HEK293 (cell line): ENCODE measurements around the gene VPS11.

Source experiments
- CTCF ChIA-PET: fragments of 350-600 bp; formaldehyde crosslinking; extraction: SDS; loops from one replicate; lab custom pipeline; 2021; ENCODE audit warnings: antibody characterized with exemption; lab: Yijun Ruan, JAX
- POLR2A ChIA-PET: fragments of 300-600 bp; formaldehyde crosslinking; extraction: SDS; loops from one replicate; lab custom pipeline; 2020; ENCODE audit warnings: antibody characterized with exemption, inconsistent platforms; lab: Yijun Ruan, JAX
- H3K27ac ChIP-seq: fragments of 200-500 bp; sonication (Bioruptor generic); 2 replicates; pipeline ENCODE4 v1.5.1; 2014; ENCODE audit warnings: low read depth, low read length, control low read depth, inconsistent platforms; ENCODE audit errors: extremely low read depth
- H3K36me3 ChIP-seq, 2 experiments: fragments of 200-500 bp in 1 of 2; sonication (Bioruptor generic) in 1 of 2; 1 replicate in 1 of 2; 2 replicates in 1 of 2; pipeline ENCODE4 v1.5.1; 2014 to 2017; ENCODE audit warnings: inconsistent platforms in 2 of 2, low read length in 2 of 2; ENCODE audit not compliant: control insufficient read depth in 2 of 2, insufficient read depth in 1 of 2
- H3K4me1 ChIP-seq: fragments of 200-500 bp; sonication (Bioruptor generic); 2 replicates; pipeline ENCODE4 v1.5.1; 2014; ENCODE audit warnings: mild to moderate bottlenecking, low read length, inconsistent platforms; ENCODE audit not compliant: control insufficient read depth, insufficient read depth
- H3K4me3 ChIP-seq: 2 replicates; pipeline ENCODE4 v1.5.1; 2011; ENCODE audit warnings: low read depth, mild to moderate bottlenecking, control low read depth, low read length, moderate library complexity
- H3K9me3 ChIP-seq: fragments of 200-500 bp; sonication (Bioruptor generic); 2 replicates; pipeline ENCODE4 v1.5.1; 2014; ENCODE audit warnings: low read depth, low read length, inconsistent platforms; ENCODE audit not compliant: control insufficient read depth, insufficient read depth
- BCL11B ChIP-seq: fragments of 450-650 bp; formaldehyde crosslinking; IDR thresholded peaks from 2 replicates; pipeline ENCODE4 v1.5.1; 2016; ENCODE audit warnings: low read depth, missing biosample characterization, missing genetic modification characterization
- FEZF1 ChIP-seq: fragments of 450-650 bp; formaldehyde crosslinking; IDR thresholded peaks from 2 replicates; pipeline ENCODE4 v1.5.1; 2016; ENCODE audit warnings: missing biosample characterization, missing genetic modification characterization
- KLF8 ChIP-seq: fragments of 450-650 bp; formaldehyde crosslinking; IDR thresholded peaks from 2 replicates; pipeline ENCODE4 v1.5.1; 2016; ENCODE audit warnings: missing biosample characterization, missing genetic modification characterization
- SP2 ChIP-seq: fragments of 450-650 bp; formaldehyde crosslinking; IDR thresholded peaks from 2 replicates; pipeline ENCODE4 v1.5.1; 2016; ENCODE audit warnings: missing biosample characterization, missing genetic modification characterization
- YY1 ChIP-seq: fragments of 450-650 bp; formaldehyde crosslinking; IDR thresholded peaks from 2 replicates; pipeline ENCODE4 v1.5.1; 2018; ENCODE audit warnings: missing biosample characterization, missing genetic modification characterization
- ZBTB17 ChIP-seq: fragments of 450-650 bp; formaldehyde crosslinking; IDR thresholded peaks from 2 replicates; pipeline ENCODE4 v1.5.1; 2016; ENCODE audit warnings: missing biosample characterization, missing genetic modification characterization
- ZNF114 ChIP-seq: fragments of 450-650 bp; formaldehyde crosslinking; IDR thresholded peaks from 2 replicates; pipeline ENCODE4 v1.5.0; 2017; ENCODE audit warnings: missing biosample characterization, missing genetic modification characterization
- ZNF146 ChIP-seq: fragments of 450-650 bp; formaldehyde crosslinking; IDR thresholded peaks from 2 replicates; pipeline ENCODE4 v1.5.1; 2016; ENCODE audit warnings: missing biosample characterization, missing genetic modification characterization
- ZNF221 ChIP-seq: fragments of 450-650 bp; formaldehyde crosslinking; IDR thresholded peaks from 2 replicates; pipeline ENCODE4 v1.5.1; 2017; ENCODE audit warnings: missing biosample characterization, missing genetic modification characterization, borderline replicate concordance
- ZNF239 ChIP-seq: fragments of 450-650 bp; formaldehyde crosslinking; IDR thresholded peaks from 2 replicates; pipeline ENCODE4 v1.5.1; 2016; ENCODE audit warnings: missing biosample characterization, missing genetic modification characterization
- ZNF24 ChIP-seq: fragments of 450-650 bp; formaldehyde crosslinking; IDR thresholded peaks from 2 replicates; pipeline ENCODE4 v1.5.1; 2016; ENCODE audit warnings: missing biosample characterization, missing genetic modification characterization
- ZNF354C ChIP-seq: fragments of 450-650 bp; formaldehyde crosslinking; IDR thresholded peaks from 2 replicates; pipeline ENCODE4 v1.5.1; 2016; ENCODE audit warnings: missing biosample characterization, missing genetic modification characterization, low read depth, borderline replicate concordance
- ZNF394 ChIP-seq: fragments of 450-650 bp; formaldehyde crosslinking; IDR thresholded peaks from 2 replicates; pipeline ENCODE4 v1.5.1; 2016; ENCODE audit warnings: missing biosample characterization, missing genetic modification characterization, mild to moderate bottlenecking, moderate library complexity, borderline replicate concordance
- ZNF529 ChIP-seq: fragments of 450-650 bp; formaldehyde crosslinking; IDR thresholded peaks from 2 replicates; pipeline ENCODE4 v1.5.1; 2017; ENCODE audit warnings: missing genetic modification characterization, missing biosample characterization; ENCODE audit not compliant: insufficient replicate concordance
- ZNF548 ChIP-seq: fragments of 450-650 bp; formaldehyde crosslinking; IDR thresholded peaks from 2 replicates; pipeline ENCODE4 v1.5.1; 2016; ENCODE audit warnings: missing biosample characterization, missing genetic modification characterization
- ZNF561 ChIP-seq: fragments of 450-650 bp; IDR thresholded peaks from 2 replicates; pipeline ENCODE4 v1.5.1; 2018; ENCODE audit warnings: missing biosample characterization, missing genetic modification characterization, borderline replicate concordance
- ZNF600 ChIP-seq: fragments of 450-650 bp; formaldehyde crosslinking; IDR thresholded peaks from 2 replicates; pipeline ENCODE4 v1.5.1; 2016; ENCODE audit warnings: missing biosample characterization, missing genetic modification characterization
- ZNF610 ChIP-seq: fragments of 450-650 bp; formaldehyde crosslinking; IDR thresholded peaks from 2 replicates; pipeline ENCODE4 v1.5.1; 2016; ENCODE audit warnings: missing biosample characterization, missing genetic modification characterization, borderline replicate concordance
- ZNF707 ChIP-seq: fragments of 450-650 bp; formaldehyde crosslinking; IDR thresholded peaks from 2 replicates; pipeline ENCODE4 v1.5.1; 2016; ENCODE audit warnings: missing biosample characterization, missing genetic modification characterization
- ZNF76 ChIP-seq: fragments of 450-650 bp; formaldehyde crosslinking; IDR thresholded peaks from 2 replicates; pipeline ENCODE4; 2016; ENCODE audit warnings: low read depth, missing biosample characterization, missing genetic modification characterization, borderline replicate concordance
- ZNF843 ChIP-seq: fragments of 450-650 bp; formaldehyde crosslinking; IDR thresholded peaks from 2 replicates; pipeline ENCODE4 v1.5.1; 2016; ENCODE audit warnings: missing biosample characterization, missing genetic modification characterization
- ZXDB ChIP-seq: fragments of 450-650 bp; formaldehyde crosslinking; IDR thresholded peaks from 2 replicates; pipeline ENCODE4 v1.5.1; 2016; ENCODE audit warnings: missing biosample characterization, missing genetic modification characterization
- TF ChIP-seq, protein P1 (sequence below): sonication (generic); formaldehyde crosslinking; IDR thresholded peaks from 2 replicates; pipeline ENCODE4 v1.8.1; 2022; ENCODE audit warnings: mild to moderate bottlenecking, moderate library complexity, missing genetic modification reagents
- TF ChIP-seq, protein P2 (sequence below): fragments of 450-650 bp; formaldehyde crosslinking; IDR thresholded peaks from 2 replicates; pipeline ENCODE4 v1.5.1; 2016; ENCODE audit warnings: missing biosample characterization, missing genetic modification characterization, borderline replicate concordance
- TF ChIP-seq, protein P3 (sequence below): fragments of 450-650 bp; formaldehyde crosslinking; IDR thresholded peaks from 2 replicates; pipeline ENCODE4 v1.5.1; 2016; ENCODE audit warnings: missing biosample characterization, missing genetic modification characterization
- TF ChIP-seq, protein P4 (sequence below): fragments of 450-650 bp; formaldehyde crosslinking; IDR thresholded peaks from 2 replicates; pipeline ENCODE4 v1.5.1; 2016; ENCODE audit warnings: missing biosample characterization, missing genetic modification characterization
- TF ChIP-seq, protein P5 (sequence below): fragments of 450-650 bp; formaldehyde crosslinking; IDR thresholded peaks from 2 replicates; pipeline ENCODE4 v1.5.1; 2016; ENCODE audit warnings: missing biosample characterization, missing genetic modification characterization

VPS11 gene

DNA sequence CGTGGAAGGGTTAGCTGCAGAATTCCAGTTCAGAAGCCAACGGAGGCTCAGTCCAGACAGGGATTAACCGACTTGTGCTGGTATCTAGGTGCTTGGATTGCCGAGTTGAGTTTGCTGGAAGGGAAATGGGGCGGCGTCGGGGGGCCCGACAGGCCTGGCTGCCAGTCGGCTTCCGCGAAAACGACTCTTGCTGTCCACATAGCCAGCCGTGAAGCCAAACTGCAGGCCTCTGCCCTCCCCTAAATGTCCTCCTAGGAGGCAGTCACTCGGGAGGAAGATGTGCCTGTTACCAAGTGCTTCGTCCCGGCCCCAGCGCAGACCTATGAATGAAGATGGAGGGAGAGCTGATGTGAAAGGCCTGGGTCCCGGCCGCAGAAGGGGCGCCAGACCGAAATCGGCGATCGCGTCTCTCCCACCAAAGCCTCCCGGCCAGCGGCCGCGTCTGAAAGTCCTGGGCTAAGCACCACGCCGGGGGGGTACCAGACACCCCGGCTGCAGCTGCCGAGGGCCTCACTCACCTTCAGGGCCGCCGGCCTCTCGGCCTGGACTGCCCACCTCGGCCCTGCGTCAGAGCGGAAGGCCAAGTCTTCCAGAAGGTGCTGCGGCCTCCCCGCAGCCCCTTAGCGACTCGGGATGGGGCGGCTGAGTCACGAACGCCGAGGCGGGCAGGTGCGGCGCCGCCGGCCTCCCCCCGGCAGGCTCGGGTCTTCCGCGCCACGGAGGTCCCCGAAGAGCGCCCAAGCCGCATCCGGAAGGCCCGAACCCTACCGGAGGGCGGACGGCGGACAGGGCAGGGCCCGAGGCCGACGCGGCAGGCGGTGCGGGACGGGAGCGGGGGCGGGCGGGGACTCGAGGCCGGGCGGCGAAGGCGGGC, 26.6 kb downstream of the VPS11 start:
- ChIA-PET CTCF (interaction anchor here (0.7 to 1.1 kb wide), 2 partner anchors 52 to 227 kb away, joined by 3 to 4 read pairs; no protein-coding TSS in a partner anchor), POLR2A (interaction anchor here (0.7 to 4.0 kb wide), 27 partner anchors 8 to 302 kb away, joined by 3 to 65 read pairs (median 4); partner anchors contain the start of genes BCL9L, C2CD2L, DPAGT1 and HINFP)
- Histone ChIP-seq H3K27ac (peak overlapping the region; percentile 82), H3K36me3 (peaks cover 0 to 78% of the 10 kb centered on the region in 2 experiments; a peak in 1 of 3 replicates), H3K9me3 (no peaks in the 10 kb centered on the region), H3K4me3 (peak overlapping the region; percentile 98), H3K4me1 (no peaks in the 10 kb centered on the region)
- no peak for TF ChIP-seq ZNF146 (tag by site-specific recombination)
- no peak for TF ChIP-seq ZNF561 (tag by site-specific recombination)
- no peak for TF ChIP-seq ZNF843 (tag by site-specific recombination)
- TF ChIP-seq ZNF114 (tag by site-specific recombination) = no peak
- TF ChIP-seq, protein P1, sequence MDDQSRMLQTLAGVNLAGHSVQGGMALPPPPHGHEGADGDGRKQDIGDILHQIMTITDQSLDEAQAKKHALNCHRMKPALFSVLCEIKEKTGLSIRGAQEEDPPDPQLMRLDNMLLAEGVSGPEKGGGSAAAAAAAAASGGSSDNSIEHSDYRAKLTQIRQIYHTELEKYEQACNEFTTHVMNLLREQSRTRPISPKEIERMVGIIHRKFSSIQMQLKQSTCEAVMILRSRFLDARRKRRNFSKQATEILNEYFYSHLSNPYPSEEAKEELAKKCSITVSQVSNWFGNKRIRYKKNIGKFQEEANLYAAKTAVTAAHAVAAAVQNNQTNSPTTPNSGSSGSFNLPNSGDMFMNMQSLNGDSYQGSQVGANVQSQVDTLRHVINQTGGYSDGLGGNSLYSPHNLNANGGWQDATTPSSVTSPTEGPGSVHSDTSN (CRISPR knock-in tag) = 0 out of 2 replicates have a peak, but pooled peaks have one; percentile 17
- peak; percentile 82 for TF ChIP-seq ZBTB17
- TF ChIP-seq ZNF394 = peak; percentile 25; the same call in 1 of the 2 replicates
- TF ChIP-seq, protein P2, sequence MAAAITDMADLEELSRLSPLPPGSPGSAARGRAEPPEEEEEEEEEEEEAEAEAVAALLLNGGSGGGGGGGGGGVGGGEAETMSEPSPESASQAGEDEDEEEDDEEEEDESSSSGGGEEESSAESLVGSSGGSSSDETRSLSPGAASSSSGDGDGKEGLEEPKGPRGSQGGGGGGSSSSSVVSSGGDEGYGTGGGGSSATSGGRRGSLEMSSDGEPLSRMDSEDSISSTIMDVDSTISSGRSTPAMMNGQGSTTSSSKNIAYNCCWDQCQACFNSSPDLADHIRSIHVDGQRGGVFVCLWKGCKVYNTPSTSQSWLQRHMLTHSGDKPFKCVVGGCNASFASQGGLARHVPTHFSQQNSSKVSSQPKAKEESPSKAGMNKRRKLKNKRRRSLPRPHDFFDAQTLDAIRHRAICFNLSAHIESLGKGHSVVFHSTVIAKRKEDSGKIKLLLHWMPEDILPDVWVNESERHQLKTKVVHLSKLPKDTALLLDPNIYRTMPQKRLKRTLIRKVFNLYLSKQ (tag by site-specific recombination) = no peak
- TF ChIP-seq ZNF548 (tag by site-specific recombination) = no peak
- TF ChIP-seq ZNF354C (tag by site-specific recombination) = no peak
- peak; percentile 19; the same call in 1 of the 2 replicates for TF ChIP-seq SP2
- TF ChIP-seq ZNF221 (tag by site-specific recombination) = no peak
- no peak for TF ChIP-seq FEZF1 (tag by site-specific recombination)
- 0 out of 2 replicates have a peak, but pooled peaks have one; percentile 21 for TF ChIP-seq ZNF600 (tag by site-specific recombination)
- TF ChIP-seq ZNF239 (tag by site-specific recombination) = 0 out of 2 replicates have a peak, but pooled peaks have one; percentile 20
- TF ChIP-seq YY1 (tag by site-specific recombination) = no peak
- no peak for TF ChIP-seq KLF8 (tag by site-specific recombination)
- TF ChIP-seq ZXDB = no peak
- TF ChIP-seq ZNF707 (tag by site-specific recombination) = no peak
- TF ChIP-seq, protein P3, sequence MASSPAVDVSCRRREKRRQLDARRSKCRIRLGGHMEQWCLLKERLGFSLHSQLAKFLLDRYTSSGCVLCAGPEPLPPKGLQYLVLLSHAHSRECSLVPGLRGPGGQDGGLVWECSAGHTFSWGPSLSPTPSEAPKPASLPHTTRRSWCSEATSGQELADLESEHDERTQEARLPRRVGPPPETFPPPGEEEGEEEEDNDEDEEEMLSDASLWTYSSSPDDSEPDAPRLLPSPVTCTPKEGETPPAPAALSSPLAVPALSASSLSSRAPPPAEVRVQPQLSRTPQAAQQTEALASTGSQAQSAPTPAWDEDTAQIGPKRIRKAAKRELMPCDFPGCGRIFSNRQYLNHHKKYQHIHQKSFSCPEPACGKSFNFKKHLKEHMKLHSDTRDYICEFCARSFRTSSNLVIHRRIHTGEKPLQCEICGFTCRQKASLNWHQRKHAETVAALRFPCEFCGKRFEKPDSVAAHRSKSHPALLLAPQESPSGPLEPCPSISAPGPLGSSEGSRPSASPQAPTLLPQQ (tag by site-specific recombination) = 0 out of 2 replicates have a peak, but pooled peaks have one; percentile 13
- TF ChIP-seq, protein P4, sequence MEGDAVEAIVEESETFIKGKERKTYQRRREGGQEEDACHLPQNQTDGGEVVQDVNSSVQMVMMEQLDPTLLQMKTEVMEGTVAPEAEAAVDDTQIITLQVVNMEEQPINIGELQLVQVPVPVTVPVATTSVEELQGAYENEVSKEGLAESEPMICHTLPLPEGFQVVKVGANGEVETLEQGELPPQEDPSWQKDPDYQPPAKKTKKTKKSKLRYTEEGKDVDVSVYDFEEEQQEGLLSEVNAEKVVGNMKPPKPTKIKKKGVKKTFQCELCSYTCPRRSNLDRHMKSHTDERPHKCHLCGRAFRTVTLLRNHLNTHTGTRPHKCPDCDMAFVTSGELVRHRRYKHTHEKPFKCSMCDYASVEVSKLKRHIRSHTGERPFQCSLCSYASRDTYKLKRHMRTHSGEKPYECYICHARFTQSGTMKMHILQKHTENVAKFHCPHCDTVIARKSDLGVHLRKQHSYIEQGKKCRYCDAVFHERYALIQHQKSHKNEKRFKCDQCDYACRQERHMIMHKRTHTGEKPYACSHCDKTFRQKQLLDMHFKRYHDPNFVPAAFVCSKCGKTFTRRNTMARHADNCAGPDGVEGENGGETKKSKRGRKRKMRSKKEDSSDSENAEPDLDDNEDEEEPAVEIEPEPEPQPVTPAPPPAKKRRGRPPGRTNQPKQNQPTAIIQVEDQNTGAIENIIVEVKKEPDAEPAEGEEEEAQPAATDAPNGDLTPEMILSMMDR (tag by site-specific recombination) = peak; percentile 14; the same call in 1 of the 2 replicates
- TF ChIP-seq ZNF24 (tag by site-specific recombination) = no peak
- TF ChIP-seq, protein P5, sequence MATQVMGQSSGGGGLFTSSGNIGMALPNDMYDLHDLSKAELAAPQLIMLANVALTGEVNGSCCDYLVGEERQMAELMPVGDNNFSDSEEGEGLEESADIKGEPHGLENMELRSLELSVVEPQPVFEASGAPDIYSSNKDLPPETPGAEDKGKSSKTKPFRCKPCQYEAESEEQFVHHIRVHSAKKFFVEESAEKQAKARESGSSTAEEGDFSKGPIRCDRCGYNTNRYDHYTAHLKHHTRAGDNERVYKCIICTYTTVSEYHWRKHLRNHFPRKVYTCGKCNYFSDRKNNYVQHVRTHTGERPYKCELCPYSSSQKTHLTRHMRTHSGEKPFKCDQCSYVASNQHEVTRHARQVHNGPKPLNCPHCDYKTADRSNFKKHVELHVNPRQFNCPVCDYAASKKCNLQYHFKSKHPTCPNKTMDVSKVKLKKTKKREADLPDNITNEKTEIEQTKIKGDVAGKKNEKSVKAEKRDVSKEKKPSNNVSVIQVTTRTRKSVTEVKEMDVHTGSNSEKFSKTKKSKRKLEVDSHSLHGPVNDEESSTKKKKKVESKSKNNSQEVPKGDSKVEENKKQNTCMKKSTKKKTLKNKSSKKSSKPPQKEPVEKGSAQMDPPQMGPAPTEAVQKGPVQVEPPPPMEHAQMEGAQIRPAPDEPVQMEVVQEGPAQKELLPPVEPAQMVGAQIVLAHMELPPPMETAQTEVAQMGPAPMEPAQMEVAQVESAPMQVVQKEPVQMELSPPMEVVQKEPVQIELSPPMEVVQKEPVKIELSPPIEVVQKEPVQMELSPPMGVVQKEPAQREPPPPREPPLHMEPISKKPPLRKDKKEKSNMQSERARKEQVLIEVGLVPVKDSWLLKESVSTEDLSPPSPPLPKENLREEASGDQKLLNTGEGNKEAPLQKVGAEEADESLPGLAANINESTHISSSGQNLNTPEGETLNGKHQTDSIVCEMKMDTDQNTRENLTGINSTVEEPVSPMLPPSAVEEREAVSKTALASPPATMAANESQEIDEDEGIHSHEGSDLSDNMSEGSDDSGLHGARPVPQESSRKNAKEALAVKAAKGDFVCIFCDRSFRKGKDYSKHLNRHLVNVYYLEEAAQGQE (tag by site-specific recombination) = 0 out of 2 replicates have a peak, but pooled peaks have one; percentile 25
- TF ChIP-seq ZNF76 (tag by site-specific recombination) = no peak
- no peak for TF ChIP-seq ZNF529
- TF ChIP-seq BCL11B = no peak
- TF ChIP-seq ZNF610 (tag by site-specific recombination) = no peak
